Measurements from ENCODE around the gene CNTN5.

CNTN5 gene

DNA sequence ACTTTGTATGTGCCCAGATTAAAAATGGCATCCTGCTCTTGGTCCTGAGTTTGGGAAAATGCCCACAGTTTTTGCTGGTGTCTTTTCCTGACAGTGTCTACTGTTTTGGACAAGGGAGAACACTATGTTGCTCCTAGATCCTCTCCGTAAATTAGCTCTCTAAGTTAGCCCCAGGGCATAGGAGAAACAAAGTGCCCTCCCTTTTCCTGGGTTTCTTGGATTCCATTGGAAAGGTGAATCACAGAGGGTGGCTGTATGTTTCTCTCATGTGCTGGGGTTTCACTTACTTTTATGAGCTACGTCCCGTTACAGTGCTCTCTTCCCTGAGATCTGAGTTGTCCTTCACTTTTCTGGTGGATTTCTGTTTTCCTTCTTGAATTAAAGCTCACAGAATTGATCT, 782.8 kb downstream of the CNTN5 start:
- Histone ChIP-seq H3K27ac (ENCODE audit: low read depth, low read length) (no peak overlapping the region), H2AFZ (ENCODE audit: insufficient read depth, low read length, poor library complexity) (no peak overlapping the region), H3K79me2 (ENCODE audit: control insufficient read depth, insufficient read depth, low read length, poor library complexity) (no peaks in the 10 kb centered on the region), H2BK5ac (ENCODE audit: low read depth, low read length, poor library complexity) (no peak overlapping the region), H3K18ac (ENCODE audit: low read length) (no peak overlapping the region), H2BK120ac (ENCODE audit: insufficient read depth, low read length, poor library complexity) (no peak overlapping the region), H3K23ac (ENCODE audit: low read length) (no peak overlapping the region), H4K91ac (ENCODE audit: low read depth, low read length) (no peak overlapping the region), H3K9me3 (ENCODE audit: insufficient read depth, low read depth, low read length) (peaks cover 3% of the 10 kb centered on the region), H2BK12ac (ENCODE audit: low read length) (no peak overlapping the region), H3K79me1 (ENCODE audit: low read length) (no peaks in the 10 kb centered on the region), H3K4me3 (ENCODE audit: low read depth, low read length) (no peak overlapping the region), H3K4me1 (ENCODE audit: control insufficient read depth in 1 of 2, insufficient read depth in 2 of 2, low read length in 2 of 2) (peaks cover 0 to 4% of the 10 kb centered on the region in 2 experiments), H3K4ac (ENCODE audit: low read depth, low read length) (no peak overlapping the region), H3K27me3 (ENCODE audit: insufficient read depth, low read length) (no peaks in the 10 kb centered on the region), H3K14ac (ENCODE audit: low read length) (no peak overlapping the region), H3K9ac (ENCODE audit: low read length) (no peak overlapping the region), H4K12ac (ENCODE audit: low read depth, low read length) (no peak overlapping the region), H3K4me2 (ENCODE audit: low read length) (no peak overlapping the region), H4K8ac (ENCODE audit: low read depth, low read length) (no peak overlapping the region), H2AK5ac (ENCODE audit: low read length) (no peak overlapping the region), H3K36me3 (ENCODE audit: control insufficient read depth in 1 of 2, insufficient read depth in 2 of 2, low read length in 2 of 2) (no peaks in the 10 kb centered on the region)
- no CpG with 5 or more reads among the region's 3 CpGs for WGBS (ENCODE audit: extremely low coverage, insufficient coverage, insufficient read length)
- DNase-seq = no peak

DNA sequence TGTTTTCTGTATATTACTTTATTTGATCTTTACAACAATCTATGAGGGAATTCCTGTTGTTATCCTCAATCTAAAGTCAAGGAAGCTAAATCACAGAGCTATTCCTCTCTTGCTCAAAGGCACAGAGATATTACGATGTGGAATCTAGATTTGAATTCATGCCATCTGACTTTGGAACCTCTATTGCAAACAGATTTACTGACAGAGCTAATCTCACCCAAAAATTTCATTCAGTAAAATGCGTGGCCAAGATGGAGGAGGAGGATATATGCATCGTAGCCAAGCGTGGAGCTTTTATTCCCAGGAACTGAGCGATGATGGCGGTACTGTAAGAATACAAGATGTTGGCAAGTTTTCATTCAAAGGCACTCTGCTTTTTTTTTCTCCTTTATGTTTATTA, 791.8 kb downstream of the CNTN5 start:
- H3K9ac ChIP-seq (ENCODE audit: low read length) = no peak overlapping the region
- no peaks in the 10 kb centered on the region for H3K36me3 ChIP-seq (ENCODE audit: control insufficient read depth in 1 of 2, insufficient read depth in 2 of 2, low read length in 2 of 2)
- H3K4me2 ChIP-seq (ENCODE audit: low read length) = no peak overlapping the region
- no peak overlapping the region for H3K4me3 ChIP-seq (ENCODE audit: low read depth, low read length)
- no peak overlapping the region for H3K27ac ChIP-seq (ENCODE audit: low read depth, low read length)
- H2BK5ac ChIP-seq (ENCODE audit: low read depth, low read length, poor library complexity) = no peak overlapping the region
- H2BK12ac ChIP-seq (ENCODE audit: low read length) = no peak overlapping the region
- no peak overlapping the region for H2BK120ac ChIP-seq (ENCODE audit: insufficient read depth, low read length, poor library complexity)
- H4K91ac ChIP-seq (ENCODE audit: low read depth, low read length) = no peak overlapping the region
- no peak overlapping the region for H4K12ac ChIP-seq (ENCODE audit: low read depth, low read length)
- H3K27me3 ChIP-seq (ENCODE audit: insufficient read depth, low read length) = no peaks in the 10 kb centered on the region
- H3K14ac ChIP-seq (ENCODE audit: low read length) = no peak overlapping the region
- DNase-seq = no peak
- no peak overlapping the region for H4K8ac ChIP-seq (ENCODE audit: low read depth, low read length)
- no peak overlapping the region for H2AK5ac ChIP-seq (ENCODE audit: low read length)
- no peaks in the 10 kb centered on the region for H3K9me3 ChIP-seq (ENCODE audit: insufficient read depth, low read depth, low read length)
- H2AFZ ChIP-seq (ENCODE audit: insufficient read depth, low read length, poor library complexity) = no peak overlapping the region
- no peak overlapping the region for H3K18ac ChIP-seq (ENCODE audit: low read length)
- H3K4ac ChIP-seq (ENCODE audit: low read depth, low read length) = no peak overlapping the region
- no peaks in the 10 kb centered on the region for H3K79me2 ChIP-seq (ENCODE audit: control insufficient read depth, insufficient read depth, low read length, poor library complexity)
- no peaks in the 10 kb centered on the region for H3K4me1 ChIP-seq (ENCODE audit: control insufficient read depth in 1 of 2, insufficient read depth in 2 of 2, low read length in 2 of 2)
- WGBS (ENCODE audit: extremely low coverage, insufficient coverage, insufficient read length) = no CpG with 5 or more reads among the region's 6 CpGs
- H3K23ac ChIP-seq (ENCODE audit: low read length) = no peak overlapping the region
- H3K79me1 ChIP-seq (ENCODE audit: low read length) = no peaks in the 10 kb centered on the region

DNA sequence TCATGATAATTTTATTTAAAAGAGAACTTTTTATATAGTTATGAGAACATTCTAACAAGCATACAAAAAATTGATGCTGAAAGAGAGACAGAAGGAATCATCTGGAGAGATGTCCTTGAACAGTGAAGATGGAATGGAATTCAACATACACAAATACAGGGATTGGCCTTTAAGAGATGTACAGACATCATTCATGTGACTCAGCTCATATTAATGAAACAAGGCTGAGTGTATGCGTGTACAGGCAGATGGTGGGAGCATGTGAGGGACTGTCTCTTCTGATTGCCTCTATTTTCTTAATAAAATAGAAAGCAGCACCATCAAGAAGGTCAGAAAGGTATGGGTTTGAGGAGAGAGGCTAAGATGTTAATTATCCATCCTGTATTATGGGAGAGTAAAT, 793.3 kb downstream of the CNTN5 start:
- no peak overlapping the region for H3K4me3 ChIP-seq (ENCODE audit: low read depth, low read length)
- no peak overlapping the region for H3K4me2 ChIP-seq (ENCODE audit: low read length)
- H3K14ac ChIP-seq (ENCODE audit: low read length) = no peak overlapping the region
- H2BK12ac ChIP-seq (ENCODE audit: low read length) = no peak overlapping the region
- H3K79me1 ChIP-seq (ENCODE audit: low read length) = no peaks in the 10 kb centered on the region
- H2BK5ac ChIP-seq (ENCODE audit: low read depth, low read length, poor library complexity) = no peak overlapping the region
- H3K27ac ChIP-seq (ENCODE audit: low read depth, low read length) = no peak overlapping the region
- H3K18ac ChIP-seq (ENCODE audit: low read length) = no peak overlapping the region
- no peaks in the 10 kb centered on the region for H3K27me3 ChIP-seq (ENCODE audit: insufficient read depth, low read length)
- no peaks in the 10 kb centered on the region for H3K36me3 ChIP-seq (ENCODE audit: control insufficient read depth in 1 of 2, insufficient read depth in 2 of 2, low read length in 2 of 2)
- WGBS (ENCODE audit: extremely low coverage, insufficient coverage, insufficient read length) = no CpG with 5 or more reads among the region's 1 CpG
- no peak overlapping the region for H4K8ac ChIP-seq (ENCODE audit: low read depth, low read length)
- no peak overlapping the region for H3K4ac ChIP-seq (ENCODE audit: low read depth, low read length)
- no peak overlapping the region for H2AFZ ChIP-seq (ENCODE audit: insufficient read depth, low read length, poor library complexity)
- H3K4me1 ChIP-seq (ENCODE audit: control insufficient read depth in 1 of 2, insufficient read depth in 2 of 2, low read length in 2 of 2) = no peaks in the 10 kb centered on the region
- no peak overlapping the region for H3K9ac ChIP-seq (ENCODE audit: low read length)
- H3K23ac ChIP-seq (ENCODE audit: low read length) = no peak overlapping the region
- no peak overlapping the region for H4K12ac ChIP-seq (ENCODE audit: low read depth, low read length)
- H3K79me2 ChIP-seq (ENCODE audit: control insufficient read depth, insufficient read depth, low read length, poor library complexity) = no peaks in the 10 kb centered on the region
- no peaks in the 10 kb centered on the region for H3K9me3 ChIP-seq (ENCODE audit: insufficient read depth, low read depth, low read length)
- no peak overlapping the region for H2BK120ac ChIP-seq (ENCODE audit: insufficient read depth, low read length, poor library complexity)
- no peak overlapping the region for H4K91ac ChIP-seq (ENCODE audit: low read depth, low read length)
- no peak overlapping the region for H2AK5ac ChIP-seq (ENCODE audit: low read length)
- DNase-seq = no peak

DNA sequence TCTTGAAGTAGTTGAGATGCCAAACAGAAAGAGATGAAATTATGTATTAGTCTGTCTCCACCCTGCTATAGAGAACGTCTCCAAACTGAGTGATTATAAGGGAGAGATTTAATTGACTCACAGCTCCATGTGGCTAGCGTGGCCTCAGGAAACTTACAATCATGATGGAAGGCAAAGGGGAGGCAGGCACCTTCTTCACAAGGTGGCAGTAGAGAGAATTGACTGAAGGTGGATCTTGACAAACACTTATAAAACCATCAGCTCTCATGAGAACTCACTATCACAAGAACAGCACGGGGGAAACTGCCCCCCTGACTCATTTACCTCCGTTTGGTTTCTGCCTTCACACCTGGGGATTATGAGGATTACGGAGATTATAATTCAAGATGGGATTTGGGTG, 794.0 kb downstream of the CNTN5 start:
- H3K9me3 ChIP-seq (ENCODE audit: insufficient read depth, low read depth, low read length) = no peaks in the 10 kb centered on the region
- no peak overlapping the region for H2BK5ac ChIP-seq (ENCODE audit: low read depth, low read length, poor library complexity)
- H3K9ac ChIP-seq (ENCODE audit: low read length) = no peak overlapping the region
- H3K27me3 ChIP-seq (ENCODE audit: insufficient read depth, low read length) = no peaks in the 10 kb centered on the region
- no peak overlapping the region for H4K8ac ChIP-seq (ENCODE audit: low read depth, low read length)
- no peak overlapping the region for H3K4ac ChIP-seq (ENCODE audit: low read depth, low read length)
- H2AK5ac ChIP-seq (ENCODE audit: low read length) = no peak overlapping the region
- no peak for DNase-seq
- WGBS (ENCODE audit: extremely low coverage, insufficient coverage, insufficient read length) = no CpG with 5 or more reads among the region's 5 CpGs
- H2BK120ac ChIP-seq (ENCODE audit: insufficient read depth, low read length, poor library complexity) = no peak overlapping the region
- no peaks in the 10 kb centered on the region for H3K79me1 ChIP-seq (ENCODE audit: low read length)
- H3K18ac ChIP-seq (ENCODE audit: low read length) = no peak overlapping the region
- H3K36me3 ChIP-seq (ENCODE audit: control insufficient read depth in 1 of 2, insufficient read depth in 2 of 2, low read length in 2 of 2) = no peaks in the 10 kb centered on the region
- H3K27ac ChIP-seq (ENCODE audit: low read depth, low read length) = no peak overlapping the region
- H4K12ac ChIP-seq (ENCODE audit: low read depth, low read length) = no peak overlapping the region
- no peak overlapping the region for H3K4me2 ChIP-seq (ENCODE audit: low read length)
- H3K79me2 ChIP-seq (ENCODE audit: control insufficient read depth, insufficient read depth, low read length, poor library complexity) = no peaks in the 10 kb centered on the region
- no peak overlapping the region for H3K23ac ChIP-seq (ENCODE audit: low read length)
- H2AFZ ChIP-seq (ENCODE audit: insufficient read depth, low read length, poor library complexity) = no peak overlapping the region
- no peak overlapping the region for H3K14ac ChIP-seq (ENCODE audit: low read length)
- no peak overlapping the region for H2BK12ac ChIP-seq (ENCODE audit: low read length)
- H3K4me1 ChIP-seq (ENCODE audit: control insufficient read depth in 1 of 2, insufficient read depth in 2 of 2, low read length in 2 of 2) = no peaks in the 10 kb centered on the region
- H4K91ac ChIP-seq (ENCODE audit: low read depth, low read length) = no peak overlapping the region
- H3K4me3 ChIP-seq (ENCODE audit: low read depth, low read length) = no peak overlapping the region

DNA sequence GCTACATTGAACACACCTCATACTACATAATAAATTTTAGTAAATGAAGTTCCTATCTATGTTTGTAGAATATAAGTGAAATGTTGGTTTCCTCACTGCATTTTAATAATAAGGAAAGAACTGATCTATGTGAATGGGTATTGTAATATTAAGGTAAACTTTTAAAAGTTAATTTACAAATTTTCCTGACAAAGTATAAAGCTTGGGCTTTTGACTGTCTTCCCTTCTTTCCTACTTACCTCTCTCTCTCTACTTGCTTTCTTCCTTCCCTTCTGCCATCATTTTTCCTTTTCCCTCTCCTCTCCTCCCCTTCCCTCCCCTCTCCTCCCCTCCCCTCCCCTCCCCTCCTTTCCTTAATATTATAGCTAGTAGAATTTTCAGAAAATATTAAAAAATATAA, 798.2 kb downstream of the CNTN5 start:
- Histone ChIP-seq H3K14ac (ENCODE audit: low read length) (no peak overlapping the region), H3K4me2 (ENCODE audit: low read length) (no peak overlapping the region), H4K12ac (ENCODE audit: low read depth, low read length) (no peak overlapping the region), H3K9ac (ENCODE audit: low read length) (no peak overlapping the region), H2BK12ac (ENCODE audit: low read length) (no peak overlapping the region), H3K36me3 (ENCODE audit: control insufficient read depth in 1 of 2, insufficient read depth in 2 of 2, low read length in 2 of 2) (no peaks in the 10 kb centered on the region), H3K4me3 (ENCODE audit: low read depth, low read length) (no peak overlapping the region), H2BK5ac (ENCODE audit: low read depth, low read length, poor library complexity) (no peak overlapping the region), H3K27ac (ENCODE audit: low read depth, low read length) (no peak overlapping the region), H4K8ac (ENCODE audit: low read depth, low read length) (no peak overlapping the region), H3K9me3 (ENCODE audit: insufficient read depth, low read depth, low read length) (peaks cover 1% of the 10 kb centered on the region), H3K27me3 (ENCODE audit: insufficient read depth, low read length) (no peaks in the 10 kb centered on the region), H2BK120ac (ENCODE audit: insufficient read depth, low read length, poor library complexity) (no peak overlapping the region), H3K18ac (ENCODE audit: low read length) (no peak overlapping the region), H3K23ac (ENCODE audit: low read length) (no peak overlapping the region), H3K4me1 (ENCODE audit: control insufficient read depth in 1 of 2, insufficient read depth in 2 of 2, low read length in 2 of 2) (no peaks in the 10 kb centered on the region), H2AFZ (ENCODE audit: insufficient read depth, low read length, poor library complexity) (no peak overlapping the region), H3K79me1 (ENCODE audit: low read length) (no peaks in the 10 kb centered on the region), H4K91ac (ENCODE audit: low read depth, low read length) (no peak overlapping the region), H2AK5ac (ENCODE audit: low read length) (no peak overlapping the region), H3K4ac (ENCODE audit: low read depth, low read length) (no peak overlapping the region), H3K79me2 (ENCODE audit: control insufficient read depth, insufficient read depth, low read length, poor library complexity) (no peaks in the 10 kb centered on the region)
- DNase-seq = no peak
